ENCODE data around the gene TTLL11. TPM values are rescaled to one million over a fixed set of nuclear protein-coding genes. Genes with fewer than 3 reads are reported as not detected.

The TTLL11 gene
- total and polyA plus RNA-seq, 2 experiments from 2014 or later = 0.57 to 1.4 TPM

DNA sequence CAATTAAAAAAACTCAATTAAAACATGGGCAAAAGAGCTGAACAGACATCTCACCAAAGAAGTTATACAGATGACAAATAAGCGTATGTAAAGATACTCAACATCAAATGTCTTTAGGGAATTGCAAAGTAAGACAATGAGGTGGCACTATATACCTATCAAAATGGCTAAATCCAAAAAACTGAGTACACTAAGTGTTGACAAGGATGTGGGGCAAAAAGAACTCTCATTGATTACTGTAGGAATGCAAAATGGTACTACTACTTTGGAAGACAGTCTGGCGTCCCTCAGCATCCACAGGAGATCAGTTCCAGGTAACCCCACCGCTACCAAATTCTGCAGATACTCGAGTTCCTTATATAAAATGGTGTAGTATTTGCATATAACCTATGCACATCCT, 243.6 kb downstream of the TTLL11 start (continued):
- TF ChIP-seq, protein P1, sequence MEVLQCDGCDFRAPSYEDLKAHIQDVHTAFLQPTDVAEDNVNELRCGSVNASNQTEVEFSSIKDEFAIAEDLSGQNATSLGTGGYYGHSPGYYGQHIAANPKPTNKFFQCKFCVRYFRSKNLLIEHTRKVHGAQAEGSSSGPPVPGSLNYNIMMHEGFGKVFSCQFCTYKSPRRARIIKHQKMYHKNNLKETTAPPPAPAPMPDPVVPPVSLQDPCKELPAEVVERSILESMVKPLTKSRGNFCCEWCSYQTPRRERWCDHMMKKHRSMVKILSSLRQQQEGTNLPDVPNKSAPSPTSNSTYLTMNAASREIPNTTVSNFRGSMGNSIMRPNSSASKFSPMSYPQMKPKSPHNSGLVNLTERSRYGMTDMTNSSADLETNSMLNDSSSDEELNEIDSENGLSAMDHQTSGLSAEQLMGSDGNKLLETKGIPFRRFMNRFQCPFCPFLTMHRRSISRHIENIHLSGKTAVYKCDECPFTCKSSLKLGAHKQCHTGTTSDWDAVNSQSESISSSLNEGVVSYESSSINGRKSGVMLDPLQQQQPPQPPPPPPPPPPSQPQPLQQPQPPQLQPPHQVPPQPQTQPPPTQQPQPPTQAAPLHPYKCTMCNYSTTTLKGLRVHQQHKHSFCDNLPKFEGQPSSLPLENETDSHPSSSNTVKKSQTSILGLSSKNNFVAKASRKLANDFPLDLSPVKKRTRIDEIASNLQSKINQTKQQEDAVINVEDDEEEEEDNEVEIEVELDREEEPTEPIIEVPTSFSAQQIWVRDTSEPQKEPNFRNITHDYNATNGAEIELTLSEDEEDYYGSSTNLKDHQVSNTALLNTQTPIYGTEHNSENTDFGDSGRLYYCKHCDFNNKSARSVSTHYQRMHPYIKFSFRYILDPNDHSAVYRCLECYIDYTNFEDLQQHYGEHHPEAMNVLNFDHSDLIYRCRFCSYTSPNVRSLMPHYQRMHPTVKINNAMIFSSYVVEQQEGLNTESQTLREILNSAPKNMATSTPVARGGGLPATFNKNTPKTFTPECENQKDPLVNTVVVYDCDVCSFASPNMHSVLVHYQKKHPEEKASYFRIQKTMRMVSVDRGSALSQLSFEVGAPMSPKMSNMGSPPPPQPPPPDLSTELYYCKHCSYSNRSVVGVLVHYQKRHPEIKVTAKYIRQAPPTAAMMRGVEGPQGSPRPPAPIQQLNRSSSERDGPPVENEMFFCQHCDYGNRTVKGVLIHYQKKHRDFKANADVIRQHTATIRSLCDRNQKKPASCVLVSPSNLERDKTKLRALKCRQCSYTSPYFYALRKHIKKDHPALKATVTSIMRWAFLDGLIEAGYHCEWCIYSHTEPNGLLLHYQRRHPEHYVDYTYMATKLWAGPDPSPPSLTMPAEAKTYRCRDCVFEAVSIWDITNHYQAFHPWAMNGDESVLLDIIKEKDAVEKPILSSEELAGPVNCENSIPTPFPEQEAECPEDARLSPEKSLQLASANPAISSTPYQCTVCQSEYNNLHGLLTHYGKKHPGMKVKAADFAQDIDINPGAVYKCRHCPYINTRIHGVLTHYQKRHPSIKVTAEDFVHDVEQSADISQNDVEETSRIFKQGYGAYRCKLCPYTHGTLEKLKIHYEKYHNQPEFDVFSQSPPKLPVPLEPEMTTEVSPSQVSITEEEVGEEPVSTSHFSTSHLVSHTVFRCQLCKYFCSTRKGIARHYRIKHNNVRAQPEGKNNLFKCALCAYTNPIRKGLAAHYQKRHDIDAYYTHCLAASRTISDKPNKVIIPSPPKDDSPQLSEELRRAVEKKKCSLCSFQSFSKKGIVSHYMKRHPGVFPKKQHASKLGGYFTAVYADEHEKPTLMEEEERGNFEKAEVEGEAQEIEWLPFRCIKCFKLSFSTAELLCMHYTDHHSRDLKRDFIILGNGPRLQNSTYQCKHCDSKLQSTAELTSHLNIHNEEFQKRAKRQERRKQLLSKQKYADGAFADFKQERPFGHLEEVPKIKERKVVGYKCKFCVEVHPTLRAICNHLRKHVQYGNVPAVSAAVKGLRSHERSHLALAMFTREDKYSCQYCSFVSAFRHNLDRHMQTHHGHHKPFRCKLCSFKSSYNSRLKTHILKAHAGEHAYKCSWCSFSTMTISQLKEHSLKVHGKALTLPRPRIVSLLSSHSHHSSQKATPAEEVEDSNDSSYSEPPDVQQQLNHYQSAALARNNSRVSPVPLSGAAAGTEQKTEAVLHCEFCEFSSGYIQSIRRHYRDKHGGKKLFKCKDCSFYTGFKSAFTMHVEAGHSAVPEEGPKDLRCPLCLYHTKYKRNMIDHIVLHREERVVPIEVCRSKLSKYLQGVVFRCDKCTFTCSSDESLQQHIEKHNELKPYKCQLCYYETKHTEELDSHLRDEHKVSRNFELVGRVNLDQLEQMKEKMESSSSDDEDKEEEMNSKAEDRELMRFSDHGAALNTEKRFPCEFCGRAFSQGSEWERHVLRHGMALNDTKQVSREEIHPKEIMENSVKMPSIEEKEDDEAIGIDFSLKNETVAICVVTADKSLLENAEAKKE (CRISPR knock-in tag; IDR thresholded peaks at IDR 0.05) = no peak
- no peak for TF ChIP-seq EZH2phosphoT487 (IDR thresholded peaks at IDR 0.05; ENCODE audit: unreplicated experiment)
- TF ChIP-seq, protein P2, sequence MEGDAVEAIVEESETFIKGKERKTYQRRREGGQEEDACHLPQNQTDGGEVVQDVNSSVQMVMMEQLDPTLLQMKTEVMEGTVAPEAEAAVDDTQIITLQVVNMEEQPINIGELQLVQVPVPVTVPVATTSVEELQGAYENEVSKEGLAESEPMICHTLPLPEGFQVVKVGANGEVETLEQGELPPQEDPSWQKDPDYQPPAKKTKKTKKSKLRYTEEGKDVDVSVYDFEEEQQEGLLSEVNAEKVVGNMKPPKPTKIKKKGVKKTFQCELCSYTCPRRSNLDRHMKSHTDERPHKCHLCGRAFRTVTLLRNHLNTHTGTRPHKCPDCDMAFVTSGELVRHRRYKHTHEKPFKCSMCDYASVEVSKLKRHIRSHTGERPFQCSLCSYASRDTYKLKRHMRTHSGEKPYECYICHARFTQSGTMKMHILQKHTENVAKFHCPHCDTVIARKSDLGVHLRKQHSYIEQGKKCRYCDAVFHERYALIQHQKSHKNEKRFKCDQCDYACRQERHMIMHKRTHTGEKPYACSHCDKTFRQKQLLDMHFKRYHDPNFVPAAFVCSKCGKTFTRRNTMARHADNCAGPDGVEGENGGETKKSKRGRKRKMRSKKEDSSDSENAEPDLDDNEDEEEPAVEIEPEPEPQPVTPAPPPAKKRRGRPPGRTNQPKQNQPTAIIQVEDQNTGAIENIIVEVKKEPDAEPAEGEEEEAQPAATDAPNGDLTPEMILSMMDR (conservative IDR thresholded peaks at IDR 0.05; ENCODE audit: low read depth in 2 of 2) = no peak
- TF ChIP-seq NANOG (IDR thresholded peaks at IDR 0.05; ENCODE audit: borderline replicate concordance) = no peak
- no peak for TF ChIP-seq ZNF331 (CRISPR knock-in tag; IDR thresholded peaks at IDR 0.05; ENCODE audit: low read depth)
- no peak for TF ChIP-seq JUNB (IDR thresholded peaks at IDR 0.05; ENCODE audit: unreplicated experiment)

DNA sequence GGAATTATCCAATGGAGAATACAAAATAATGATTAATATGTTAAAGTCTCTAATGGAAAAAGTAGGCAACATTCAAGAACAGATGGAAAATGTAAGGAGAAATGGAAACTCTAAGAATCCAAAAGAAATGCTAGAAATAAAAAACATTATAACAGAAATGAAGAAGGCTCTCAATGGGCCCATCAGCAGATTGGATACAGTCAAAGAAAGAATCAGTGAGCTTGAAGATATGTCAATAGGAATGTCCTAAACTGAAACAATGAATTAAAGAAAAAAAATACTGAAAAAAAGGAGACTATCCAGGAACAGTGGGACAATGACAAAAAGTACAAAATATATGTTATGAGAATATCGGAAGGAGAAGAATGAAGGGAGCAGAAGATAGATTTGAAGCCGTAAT, 248.5 kb downstream of the TTLL11 start:
- H3K4me1 Mint-ChIP-seq = no peaks in the 10 kb centered on the region
- H3K4me1 ChIP-seq (ENCODE audit: insufficient read depth) = peaks cover 4% of the 10 kb centered on the region; the same call in 1 of the 2 replicates
- no peaks in the 10 kb centered on the region for H3K79me2 ChIP-seq (replicated peaks; ENCODE audit: insufficient read depth)
- H3K36me3 ChIP-seq (ENCODE audit: insufficient read depth) = no peaks in the 10 kb centered on the region
- H3K36me3 Mint-ChIP-seq (ENCODE audit: low read depth) = no peaks in the 10 kb centered on the region
- H3K4me2 ChIP-seq = no peak overlapping the region
- H3K9me2 ChIP-seq (ENCODE audit: insufficient read depth) = no peaks in the 10 kb centered on the region
- H3K27ac ChIP-seq (ENCODE audit: low read depth) = no peak overlapping the region
- no peak overlapping the region for H3K4me3 Mint-ChIP-seq
- H3K9me3 Mint-ChIP-seq = peaks cover 10% of the 10 kb centered on the region; the same call in 2 of the 3 replicates
- peaks cover 3% of the 10 kb centered on the region for H3K27me3 Mint-ChIP-seq (ENCODE audit: insufficient read depth, low read depth, poor library complexity)
- H3K27me3 ChIP-seq (ENCODE audit: insufficient read depth) = no peaks in the 10 kb centered on the region
- no peak overlapping the region for H3K4me3 ChIP-seq
- no peak for ATAC-seq
- H4K20me1 ChIP-seq (replicated peaks; ENCODE audit: insufficient read depth) = no peaks in the 10 kb centered on the region
- DNase-seq (ENCODE audit: low spot score) = no peak
- no peak overlapping the region for H2AFZ ChIP-seq
- H3F3A ChIP-seq (replicated peaks; ENCODE audit: low read depth) = no peaks in the 10 kb centered on the region
- no peak overlapping the region for H3K27ac Mint-ChIP-seq
- TF ChIP-seq POLR2AphosphoS5 (IDR thresholded peaks at IDR 0.05; ENCODE audit: low read depth) (no peak), ZNF114 (CRISPR knock-in tag; IDR thresholded peaks at IDR 0.05) (no peak), JUNB (IDR thresholded peaks at IDR 0.05; ENCODE audit: unreplicated experiment) (no peak), CREB1 (CRISPR knock-in tag; IDR thresholded peaks at IDR 0.05; ENCODE audit: low read depth) (no peak)
- TF ChIP-seq, protein P1 (CRISPR knock-in tag; IDR thresholded peaks at IDR 0.05) = no peak
